ENCODE results near the gene SPATA2.

SPATA2 gene

GRCh38 chr20:49951151-49951550, 35.8 kb upstream of the SPATA2 start:
- TF ChIP-seq CTCF (IDR thresholded peaks at IDR 0.05; ENCODE audit: borderline replicate concordance, insufficient read depth, low read depth, low read length), result no peak
- H3K4me3 ChIP-seq (ENCODE audit: low read depth, low read length), result no peak overlapping the region

- no peak for TF ChIP-seq CTCF (IDR thresholded peaks at IDR 0.05; ENCODE audit: borderline replicate concordance, insufficient read depth, low read depth, low read length)
- no peak overlapping the region for H3K4me3 ChIP-seq (ENCODE audit: low read depth, low read length)
Measured at GRCh38 chr20:49948809-49949507, 33.6 kb upstream of the SPATA2 start.

- no peak for TF ChIP-seq CTCF (IDR thresholded peaks at IDR 0.05; ENCODE audit: borderline replicate concordance, insufficient read depth, low read depth, low read length)
Measured at GRCh38 chr20:49948178-49948577, 32.8 kb upstream of the SPATA2 start.

GRCh38 chr20:49945701-49946477, 30.6 kb upstream of the SPATA2 start:
- no peak for TF ChIP-seq CTCF (IDR thresholded peaks at IDR 0.05; ENCODE audit: borderline replicate concordance, insufficient read depth, low read depth, low read length)
- H3K4me3 ChIP-seq (ENCODE audit: low read depth, low read length), result no peak overlapping the region

More at GRCh38 chr20:49948178-49948577, 32.8 kb upstream of the SPATA2 start:
- no peak overlapping the region for H3K4me3 ChIP-seq (ENCODE audit: low read depth, low read length)

GRCh38 chr20:49945306-49945700, 30.0 kb upstream of the SPATA2 start:
- TF ChIP-seq CTCF (IDR thresholded peaks at IDR 0.05; ENCODE audit: borderline replicate concordance, insufficient read depth, low read depth, low read length), result no peak

GRCh38 chr20:49942942-49943341, 27.6 kb upstream of the SPATA2 start:
- no peak overlapping the region for H3K4me3 ChIP-seq (ENCODE audit: low read depth, low read length)
- TF ChIP-seq CTCF (IDR thresholded peaks at IDR 0.05; ENCODE audit: borderline replicate concordance, insufficient read depth, low read depth, low read length), result no peak

More at GRCh38 chr20:49945306-49945700, 30.0 kb upstream of the SPATA2 start:
- H3K4me3 ChIP-seq (ENCODE audit: low read depth, low read length), result no peak overlapping the region

GRCh38 chr20:49942303-49942702, 27.0 kb upstream of the SPATA2 start:
- H3K4me3 ChIP-seq (ENCODE audit: low read depth, low read length), result no peak overlapping the region
- no peak for TF ChIP-seq CTCF (IDR thresholded peaks at IDR 0.05; ENCODE audit: borderline replicate concordance, insufficient read depth, low read depth, low read length)
